Ishikawa (cell line): ENCODE results near the gene SHOX.

Source experiments
- CEBPB ChIP-seq: IDR thresholded peaks from 2 replicates; pipeline ENCODE4 v1.6.1; 2012
- CREB1 ChIP-seq: IDR thresholded peaks from 2 replicates; pipeline ENCODE4 v1.6.1; 2012; ENCODE audit warnings: low read depth
- EGR1 ChIP-seq: IDR thresholded peaks from 2 replicates; pipeline ENCODE4 v1.6.1; 2012
- EP300 ChIP-seq: IDR thresholded peaks from 2 replicates; pipeline ENCODE4 v1.6.1; 2012; ENCODE audit warnings: borderline replicate concordance
- FOXM1 ChIP-seq: IDR thresholded peaks from 2 replicates; pipeline ENCODE4 v1.6.1; 2012; ENCODE audit warnings: low read depth, borderline replicate concordance
- NFIC ChIP-seq: IDR thresholded peaks from 2 replicates; pipeline ENCODE4 v1.6.1; 2012
- RAD21 ChIP-seq: IDR thresholded peaks from 2 replicates; pipeline ENCODE4 v1.6.1; 2012; ENCODE audit warnings: low read depth
- TAF1 ChIP-seq: IDR thresholded peaks from 2 replicates; pipeline ENCODE4 v1.6.1; 2012; ENCODE audit warnings: low read depth, mild to moderate bottlenecking
- TCF12 ChIP-seq: IDR thresholded peaks from 2 replicates; pipeline ENCODE4 v1.6.1; 2012; ENCODE audit warnings: low read depth
- YY1 ChIP-seq: IDR thresholded peaks from 2 replicates; pipeline ENCODE4 v1.6.1; 2012; ENCODE audit warnings: low read depth
- TF ChIP-seq, protein P1 (sequence below): IDR thresholded peaks from 2 replicates; pipeline ENCODE4 v1.6.1; 2012
- TF ChIP-seq, protein P2 (sequence below): IDR thresholded peaks from 2 replicates; pipeline ENCODE4 v1.6.1; 2012; ENCODE audit warnings: low read depth, mild to moderate bottlenecking
- TF ChIP-seq, protein P3 (sequence below): IDR thresholded peaks from 2 replicates; pipeline ENCODE4 v1.6.1; 2012

DNA sequence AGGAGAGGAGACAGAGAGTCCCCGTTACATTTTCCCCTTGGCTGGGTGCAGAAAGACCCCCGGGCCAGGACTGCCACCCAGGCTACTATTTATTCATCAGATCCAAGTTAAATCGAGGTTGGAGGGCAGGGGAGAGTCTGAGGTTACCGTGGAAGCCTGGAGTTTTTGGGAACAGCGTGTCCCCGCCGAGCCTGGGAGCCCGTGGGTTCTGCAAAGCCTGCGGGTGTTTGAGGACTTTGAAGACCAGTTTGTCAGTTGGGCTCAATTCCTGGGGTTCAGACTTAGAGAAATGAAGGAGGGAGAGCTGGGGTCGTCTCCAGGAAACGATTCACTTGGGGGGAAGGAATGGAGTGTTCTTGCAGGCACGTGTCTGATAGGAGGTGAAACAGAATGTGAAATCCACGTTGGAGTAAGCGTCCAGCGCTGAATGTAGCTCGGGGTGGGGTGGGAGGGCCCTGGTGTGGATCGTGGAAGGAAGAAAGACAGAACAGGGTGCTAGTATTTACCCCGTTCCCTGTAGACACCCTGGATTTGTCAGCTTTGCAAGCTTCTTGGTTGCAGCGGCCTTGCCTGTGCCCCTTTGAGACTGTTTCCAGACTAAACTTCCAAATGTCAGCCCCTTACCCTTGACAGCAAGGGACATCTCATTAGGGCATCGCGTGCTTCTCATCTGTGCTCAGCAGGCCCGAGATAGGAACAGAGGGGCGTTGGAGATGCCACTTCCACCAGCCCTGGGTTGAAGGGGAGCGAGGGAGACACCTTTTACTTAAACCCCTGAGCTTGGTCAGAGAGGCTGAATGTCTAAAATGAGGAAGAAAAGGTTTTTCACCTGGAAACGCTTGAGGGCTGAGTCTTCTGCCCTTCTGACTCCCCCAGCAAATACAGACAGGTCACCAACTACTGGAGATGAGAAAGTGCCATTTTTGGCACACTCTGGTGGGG is 2.7 kb downstream of the SHOX start:
- no peak for TF ChIP-seq CREB1
- no peak for TF ChIP-seq TCF12
- no peak for TF ChIP-seq TAF1
- no peak for TF ChIP-seq RAD21
- TF ChIP-seq EP300: no peak
- TF ChIP-seq, protein P1, sequence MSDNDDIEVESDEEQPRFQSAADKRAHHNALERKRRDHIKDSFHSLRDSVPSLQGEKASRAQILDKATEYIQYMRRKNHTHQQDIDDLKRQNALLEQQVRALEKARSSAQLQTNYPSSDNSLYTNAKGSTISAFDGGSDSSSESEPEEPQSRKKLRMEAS: no peak
- no peak for TF ChIP-seq YY1
- no peak for TF ChIP-seq EGR1
- TF ChIP-seq, protein P2, sequence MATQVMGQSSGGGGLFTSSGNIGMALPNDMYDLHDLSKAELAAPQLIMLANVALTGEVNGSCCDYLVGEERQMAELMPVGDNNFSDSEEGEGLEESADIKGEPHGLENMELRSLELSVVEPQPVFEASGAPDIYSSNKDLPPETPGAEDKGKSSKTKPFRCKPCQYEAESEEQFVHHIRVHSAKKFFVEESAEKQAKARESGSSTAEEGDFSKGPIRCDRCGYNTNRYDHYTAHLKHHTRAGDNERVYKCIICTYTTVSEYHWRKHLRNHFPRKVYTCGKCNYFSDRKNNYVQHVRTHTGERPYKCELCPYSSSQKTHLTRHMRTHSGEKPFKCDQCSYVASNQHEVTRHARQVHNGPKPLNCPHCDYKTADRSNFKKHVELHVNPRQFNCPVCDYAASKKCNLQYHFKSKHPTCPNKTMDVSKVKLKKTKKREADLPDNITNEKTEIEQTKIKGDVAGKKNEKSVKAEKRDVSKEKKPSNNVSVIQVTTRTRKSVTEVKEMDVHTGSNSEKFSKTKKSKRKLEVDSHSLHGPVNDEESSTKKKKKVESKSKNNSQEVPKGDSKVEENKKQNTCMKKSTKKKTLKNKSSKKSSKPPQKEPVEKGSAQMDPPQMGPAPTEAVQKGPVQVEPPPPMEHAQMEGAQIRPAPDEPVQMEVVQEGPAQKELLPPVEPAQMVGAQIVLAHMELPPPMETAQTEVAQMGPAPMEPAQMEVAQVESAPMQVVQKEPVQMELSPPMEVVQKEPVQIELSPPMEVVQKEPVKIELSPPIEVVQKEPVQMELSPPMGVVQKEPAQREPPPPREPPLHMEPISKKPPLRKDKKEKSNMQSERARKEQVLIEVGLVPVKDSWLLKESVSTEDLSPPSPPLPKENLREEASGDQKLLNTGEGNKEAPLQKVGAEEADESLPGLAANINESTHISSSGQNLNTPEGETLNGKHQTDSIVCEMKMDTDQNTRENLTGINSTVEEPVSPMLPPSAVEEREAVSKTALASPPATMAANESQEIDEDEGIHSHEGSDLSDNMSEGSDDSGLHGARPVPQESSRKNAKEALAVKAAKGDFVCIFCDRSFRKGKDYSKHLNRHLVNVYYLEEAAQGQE: no peak
- TF ChIP-seq, protein P3, sequence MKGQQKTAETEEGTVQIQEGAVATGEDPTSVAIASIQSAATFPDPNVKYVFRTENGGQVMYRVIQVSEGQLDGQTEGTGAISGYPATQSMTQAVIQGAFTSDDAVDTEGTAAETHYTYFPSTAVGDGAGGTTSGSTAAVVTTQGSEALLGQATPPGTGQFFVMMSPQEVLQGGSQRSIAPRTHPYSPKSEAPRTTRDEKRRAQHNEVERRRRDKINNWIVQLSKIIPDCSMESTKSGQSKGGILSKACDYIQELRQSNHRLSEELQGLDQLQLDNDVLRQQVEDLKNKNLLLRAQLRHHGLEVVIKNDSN: no peak
- no peak for TF ChIP-seq CEBPB
- no peak for TF ChIP-seq NFIC
- TF ChIP-seq FOXM1: no peak
